Measurements from ENCODE around the gene TPCN1.

- TF ChIP-seq, protein P1, sequence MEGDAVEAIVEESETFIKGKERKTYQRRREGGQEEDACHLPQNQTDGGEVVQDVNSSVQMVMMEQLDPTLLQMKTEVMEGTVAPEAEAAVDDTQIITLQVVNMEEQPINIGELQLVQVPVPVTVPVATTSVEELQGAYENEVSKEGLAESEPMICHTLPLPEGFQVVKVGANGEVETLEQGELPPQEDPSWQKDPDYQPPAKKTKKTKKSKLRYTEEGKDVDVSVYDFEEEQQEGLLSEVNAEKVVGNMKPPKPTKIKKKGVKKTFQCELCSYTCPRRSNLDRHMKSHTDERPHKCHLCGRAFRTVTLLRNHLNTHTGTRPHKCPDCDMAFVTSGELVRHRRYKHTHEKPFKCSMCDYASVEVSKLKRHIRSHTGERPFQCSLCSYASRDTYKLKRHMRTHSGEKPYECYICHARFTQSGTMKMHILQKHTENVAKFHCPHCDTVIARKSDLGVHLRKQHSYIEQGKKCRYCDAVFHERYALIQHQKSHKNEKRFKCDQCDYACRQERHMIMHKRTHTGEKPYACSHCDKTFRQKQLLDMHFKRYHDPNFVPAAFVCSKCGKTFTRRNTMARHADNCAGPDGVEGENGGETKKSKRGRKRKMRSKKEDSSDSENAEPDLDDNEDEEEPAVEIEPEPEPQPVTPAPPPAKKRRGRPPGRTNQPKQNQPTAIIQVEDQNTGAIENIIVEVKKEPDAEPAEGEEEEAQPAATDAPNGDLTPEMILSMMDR (IDR thresholded peaks at IDR 0.05), result no peak
- no peak for TF ChIP-seq POLR2A (IDR thresholded peaks at IDR 0.05)
Observed at GRCh38 chr12:113232840-113233585, 11.7 kb downstream of the TPCN1 start.

Data from breast epithelium (tissue), 3 donors.